Activated B cell treated with CpG ODN at 0.5 μM for 24 hours (primary cell): ENCODE results near the gene KAT6B. TPM values are rescaled to one million over a fixed set of nuclear protein-coding genes. Genes with fewer than 3 reads are reported as not detected.

Source experiments
- ATAC-seq: fragments of 200-7000 bp; cut with Tn5 transposase; one replicate; pipeline ENCODE4 v1.10.0; 2021; ENCODE audit warnings: low read depth, mild to moderate bottlenecking, moderate library complexity
- CTCF ChIA-PET: fragments of 350-600 bp; sonication (Branson Sonifier 250); formaldehyde crosslinking; loops from one replicate; lab custom pipeline; 2021; ENCODE audit warnings: antibody characterized with exemption; lab: Charles Lee
- POLR2A ChIA-PET: fragments of 350-600 bp; sonication (Branson Sonifier 250); formaldehyde crosslinking; loops from one replicate; lab custom pipeline; 2021; ENCODE audit warnings: antibody characterized with exemption; lab: Charles Lee
- DNase-seq: peaks from one replicate; pipeline ENCODE4 v3.0.0; 2022
- H3K27ac Mint-ChIP-seq: one replicate; pipeline ENCODE4 v1.8.0; 2020; ENCODE audit warnings: mixed read lengths
- H3K27me3 Mint-ChIP-seq: one replicate; pipeline ENCODE4 v1.8.0; 2021; ENCODE audit warnings: mixed read lengths
- H3K36me3 Mint-ChIP-seq: one replicate; pipeline ENCODE4 v1.8.0; 2021; ENCODE audit warnings: low read depth, mixed read lengths
- H3K4me1 Mint-ChIP-seq: one replicate; pipeline ENCODE4 v1.8.0; 2021; ENCODE audit warnings: mixed read lengths
- H3K4me3 Mint-ChIP-seq: one replicate; pipeline ENCODE4 v1.8.0; 2020; ENCODE audit warnings: mild to moderate bottlenecking, mixed read lengths
- H3K9me3 Mint-ChIP-seq: one replicate; pipeline ENCODE4 v1.8.0; 2020; ENCODE audit warnings: mixed read lengths
- CTCF ChIP-seq: fragments of 200-600 bp; IDR thresholded peaks from one replicate; pipeline ENCODE4 v1.8.0; 2022; ENCODE audit warnings: antibody characterized with exemption, mild to moderate bottlenecking
- intact Hi-C: fragments of 100-400 bp; cut with micrococcal nuclease; formaldehyde crosslinking; loops from one replicate; pipeline ENCODE4 v1.15.1; 2024
- total RNA-seq: library from RNA; stranded (reverse); gene quantifications from 2 replicates; pipeline ENCODE4 v1.2.3, GENCODE V29; 2022

The KAT6B gene
- total RNA-seq, 1 donor from 2014 or later: 45.2 TPM

GRCh38 chr10:74983383-74983782, 157.0 kb downstream of the KAT6B start:
- intact Hi-C loops: no loop called here
- CTCF ChIA-PET: interaction anchor here (1.1 to 1.6 kb wide), 3 partner anchors 9 to 70 kb away, joined by 3 read pairs; no protein-coding TSS in a partner anchor
- H3K27ac Mint-ChIP-seq: no peak overlapping the region
- POLR2A ChIA-PET: interaction anchor here (1.2 kb wide), 1 partner anchor 18 kb away, joined by 3 read pairs; no protein-coding TSS in a partner anchor
- DNase-seq: no peak
- ATAC-seq: no peak
- H3K9me3 Mint-ChIP-seq: no peaks in the 10 kb centered on the region
- peaks cover 43% of the 10 kb centered on the region for H3K36me3 Mint-ChIP-seq
- peaks cover 31% of the 10 kb centered on the region for H3K4me1 Mint-ChIP-seq
- no peaks in the 10 kb centered on the region for H3K27me3 Mint-ChIP-seq
- no peak for TF ChIP-seq CTCF
- no peak overlapping the region for H3K4me3 Mint-ChIP-seq

GRCh38 chr10:74987339-74988053, 161.1 kb downstream of the KAT6B start:
- intact Hi-C loops: no loop called here
- H3K27me3 Mint-ChIP-seq: no peaks in the 10 kb centered on the region
- ATAC-seq (no peak), DNase-seq (no peak)
- H3K9me3 Mint-ChIP-seq: no peaks in the 10 kb centered on the region
- POLR2A ChIA-PET: no interaction called here
- H3K36me3 Mint-ChIP-seq: peaks cover 55% of the 10 kb centered on the region
- no peak for TF ChIP-seq CTCF
- H3K4me3 Mint-ChIP-seq: no peak overlapping the region
- H3K27ac Mint-ChIP-seq: no peak overlapping the region
- peaks cover 14% of the 10 kb centered on the region for H3K4me1 Mint-ChIP-seq
- CTCF ChIA-PET: no interaction called here

- Mint-ChIP-seq H3K27me3 (no peaks in the 10 kb centered on the region), H3K9me3 (no peaks in the 10 kb centered on the region), H3K4me1 (peaks cover 7% of the 10 kb centered on the region), H3K4me3 (no peak overlapping the region), H3K27ac (no peak overlapping the region), H3K36me3 (peaks cover 62% of the 10 kb centered on the region)
- no peak for DNase-seq
- CTCF ChIA-PET: no interaction called here
- no peak for ATAC-seq
- intact Hi-C loops: no loop called here
- POLR2A ChIA-PET: no interaction called here
- TF ChIP-seq CTCF: no peak
Observed at GRCh38 chr10:74988054-74988775, 161.8 kb downstream of the KAT6B start.

GRCh38 chr10:74988832-74989561, 162.6 kb downstream of the KAT6B start:
- CTCF ChIA-PET: no interaction called here
- intact Hi-C loops: no loop called here
- peaks cover 4% of the 10 kb centered on the region for H3K4me1 Mint-ChIP-seq
- H3K27ac Mint-ChIP-seq: no peak overlapping the region
- ATAC-seq: no peak
- DNase-seq: no peak
- POLR2A ChIA-PET: no interaction called here
- H3K4me3 Mint-ChIP-seq: no peak overlapping the region
- peaks cover 58% of the 10 kb centered on the region for H3K36me3 Mint-ChIP-seq
- H3K9me3 Mint-ChIP-seq: no peaks in the 10 kb centered on the region
- H3K27me3 Mint-ChIP-seq: no peaks in the 10 kb centered on the region
- no peak for TF ChIP-seq CTCF
